HG03066 (cell line): ENCODE results near the gene LTBP2.

Experiments used
- ATAC-seq: cut with Tn5 transposase; IDR thresholded peaks from one replicate; pipeline ENCODE4 v1.9.1; 2021; ENCODE audit warnings: low read depth; ENCODE audit not compliant: unreplicated experiment

LTBP2 gene

GRCh38 chr14:74638966-74639365, 26.9 kb upstream of the LTBP2 start:
- no peak for ATAC-seq

DNA sequence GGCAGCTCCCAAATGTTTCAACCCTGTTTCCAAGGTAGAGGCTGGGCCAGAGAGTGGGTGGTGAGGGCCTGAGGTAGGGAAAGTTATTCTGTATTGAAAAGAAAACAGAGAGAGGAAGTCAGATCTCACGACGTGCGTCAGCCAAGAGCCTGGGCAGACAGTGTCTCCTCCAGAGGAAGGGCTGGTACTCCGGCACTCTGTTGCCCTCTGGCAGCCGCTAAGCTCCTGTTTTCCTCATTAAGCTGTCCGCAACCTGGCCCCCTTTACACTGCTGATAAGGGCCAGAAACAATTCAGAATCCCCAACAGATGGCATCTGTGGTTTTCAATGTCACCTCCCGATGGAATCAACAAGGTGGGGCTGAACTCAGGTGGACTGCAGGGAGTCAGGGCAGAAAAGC, 26.0 kb upstream of the LTBP2 start:
- no peak for ATAC-seq

- ATAC-seq: no peak
Measured at GRCh38 chr14:74637178-74637550, 25.1 kb upstream of the LTBP2 start.

DNA sequence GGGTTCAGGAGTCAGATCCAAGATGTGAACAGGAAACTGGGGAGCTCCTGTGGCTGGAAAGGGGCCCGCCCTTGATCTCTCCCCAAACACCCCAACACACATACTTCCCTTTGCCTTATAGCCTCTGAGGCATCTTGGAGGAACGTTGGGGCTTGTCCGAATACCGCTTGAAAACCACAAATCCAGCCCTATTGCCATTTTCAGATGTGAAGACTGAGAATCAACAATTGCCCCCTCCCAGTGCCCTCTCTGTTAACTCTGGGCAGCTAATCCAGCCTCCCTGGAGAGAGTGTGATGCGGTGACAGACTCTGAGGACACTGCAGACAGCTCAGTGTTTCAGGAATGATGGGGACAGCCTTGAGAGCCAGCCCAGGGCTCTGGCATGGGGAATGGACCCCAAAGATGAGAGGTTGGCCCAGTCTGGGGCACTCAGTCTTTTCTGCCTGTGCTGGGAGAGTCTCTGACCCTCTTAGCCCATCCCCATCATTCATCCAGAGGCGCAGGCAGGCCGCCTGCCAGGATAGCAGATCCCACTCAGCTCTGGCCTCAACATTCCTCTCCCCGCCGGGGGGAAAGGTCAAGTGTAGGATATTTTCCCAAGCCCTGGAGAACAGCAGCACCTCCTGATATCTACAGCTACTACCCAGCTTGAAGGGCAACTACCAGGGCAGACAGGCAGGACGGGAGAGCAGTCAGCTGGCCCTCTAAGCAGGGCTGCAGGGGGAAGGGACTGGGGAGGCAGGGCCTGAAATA, 24.6 kb upstream of the LTBP2 start:
- no peak for ATAC-seq

DNA sequence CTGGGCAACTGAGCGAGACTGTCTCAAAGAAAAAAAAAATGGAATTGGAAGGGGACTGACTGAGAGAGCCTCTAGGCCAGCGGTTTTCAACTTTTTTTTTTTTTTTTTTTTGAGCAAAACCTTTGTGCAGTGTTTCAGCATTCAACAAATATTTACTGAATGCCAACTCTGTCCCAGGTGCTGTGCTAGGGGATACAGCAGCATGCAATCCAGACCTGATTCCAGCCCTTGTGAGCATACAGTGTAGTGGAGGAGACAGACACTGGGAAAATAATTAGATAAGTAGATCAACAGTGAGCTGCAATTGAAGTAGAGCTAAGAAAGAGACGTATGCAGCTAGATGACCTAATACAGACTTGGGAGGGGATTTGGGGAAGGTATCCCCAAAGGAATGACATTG, 23.8 kb upstream of the LTBP2 start:
- ATAC-seq: no peak

DNA sequence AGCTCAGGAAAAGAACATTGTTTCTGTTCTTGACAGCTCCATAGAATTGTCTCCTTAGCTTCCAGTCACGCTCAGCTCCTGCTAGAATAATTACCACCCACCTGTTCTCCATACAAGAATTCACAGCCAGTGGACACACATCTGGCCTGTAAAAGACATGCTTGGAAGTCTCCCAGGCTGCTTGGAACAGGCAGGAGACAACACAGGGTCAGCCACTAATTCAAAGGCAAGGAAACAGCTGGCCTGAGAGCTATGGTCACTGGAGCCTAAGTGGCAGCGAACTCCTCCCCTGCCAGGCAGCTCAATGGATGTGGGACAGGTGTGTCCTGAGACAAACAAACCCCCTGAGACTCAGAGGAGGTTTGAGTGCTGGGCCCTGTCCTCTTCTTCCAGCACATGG, 22.9 kb upstream of the LTBP2 start:
- ATAC-seq: no peak

- no peak for ATAC-seq
Measured at GRCh38 chr14:74634481-74634880, 22.4 kb upstream of the LTBP2 start.

- no peak for ATAC-seq
Measured at GRCh38 chr14:74630881-74631690, 19.0 kb upstream of the LTBP2 start.

GRCh38 chr14:74628418-74628817, 16.4 kb upstream of the LTBP2 start:
- ATAC-seq: no peak

DNA sequence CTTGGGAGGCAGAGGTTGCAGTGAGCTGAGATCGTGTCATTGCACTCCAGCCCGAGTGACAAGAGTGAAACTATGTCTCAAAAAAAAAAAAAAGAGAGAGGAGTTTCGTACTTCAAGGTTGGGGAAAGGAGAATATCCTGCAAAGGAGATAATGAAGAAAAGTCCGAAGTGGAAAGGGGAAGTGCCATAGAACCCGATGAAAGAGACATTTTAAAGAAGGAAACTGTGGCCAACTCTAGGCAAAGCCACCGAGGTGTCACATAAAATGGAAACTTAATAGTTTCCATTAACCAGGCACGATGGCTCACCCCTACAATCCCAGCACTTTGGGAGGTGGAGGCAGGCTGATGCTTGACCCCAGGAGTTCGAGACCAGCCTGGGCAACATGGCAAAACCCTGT, 15.0 kb upstream of the LTBP2 start:
- ATAC-seq: no peak

DNA sequence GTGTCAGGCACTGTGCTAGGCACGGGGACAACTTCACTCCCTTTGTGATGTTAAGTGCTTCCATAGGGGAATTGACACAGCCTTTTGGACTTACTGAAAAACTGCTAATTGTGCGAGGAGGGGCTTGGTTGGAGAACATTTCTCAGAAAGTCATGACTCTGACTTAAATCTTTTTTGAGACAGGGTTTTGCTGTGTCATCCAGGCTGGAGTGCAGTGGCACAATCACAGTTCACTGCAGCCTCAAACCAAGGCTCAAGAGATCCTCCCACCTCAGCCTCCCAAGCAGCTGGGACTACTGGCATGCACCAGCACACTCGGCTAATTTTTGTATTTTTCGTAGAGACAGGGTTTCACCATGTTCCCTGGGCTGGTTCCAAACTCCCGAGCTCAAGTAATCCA, 10.2 kb upstream of the LTBP2 start:
- ATAC-seq: no peak

DNA sequence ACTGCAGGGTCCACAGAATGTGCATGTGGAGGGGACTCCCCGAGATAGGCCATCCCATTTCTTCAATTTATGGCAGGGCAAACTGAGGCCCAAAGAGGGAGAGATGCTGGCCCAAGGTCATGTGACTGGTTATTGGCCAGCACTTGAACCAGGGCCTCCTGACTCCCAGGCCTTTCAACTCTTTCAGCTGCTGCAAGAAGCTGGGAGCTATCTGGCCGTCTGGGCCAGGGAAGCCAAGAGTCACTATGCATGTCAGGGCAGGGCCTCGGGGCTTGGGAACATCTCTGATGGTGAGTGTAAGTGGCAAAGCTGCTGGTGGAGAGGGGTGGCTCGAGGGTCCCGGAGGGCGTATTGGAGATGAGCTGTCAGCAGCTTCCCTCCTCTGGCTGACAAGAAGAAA, 9.5 kb upstream of the LTBP2 start:
- no peak for ATAC-seq

- ATAC-seq: no peak
Measured at GRCh38 chr14:74620923-74621322, 8.9 kb upstream of the LTBP2 start.

DNA sequence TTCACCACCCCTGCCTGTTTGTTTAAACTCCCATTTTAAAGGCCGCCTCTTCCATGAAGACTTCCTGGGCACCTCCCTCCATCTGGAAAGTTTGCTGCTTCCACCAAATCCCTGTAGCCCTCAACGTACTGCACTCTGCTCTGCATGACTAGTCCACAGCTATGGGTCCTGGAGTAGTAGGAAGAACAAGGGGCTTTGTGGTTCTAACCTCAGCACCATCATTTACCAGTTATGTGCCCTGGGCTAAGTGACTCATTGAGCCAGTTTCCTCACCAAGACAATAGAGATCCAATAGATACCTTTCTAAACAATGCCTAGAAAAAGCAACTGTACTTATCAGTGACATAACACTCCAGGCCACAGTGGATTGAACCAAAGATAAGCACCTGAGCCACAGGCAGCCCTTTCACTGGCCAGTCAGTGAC, 8.5 kb upstream of the LTBP2 start:
- ATAC-seq: no peak

DNA sequence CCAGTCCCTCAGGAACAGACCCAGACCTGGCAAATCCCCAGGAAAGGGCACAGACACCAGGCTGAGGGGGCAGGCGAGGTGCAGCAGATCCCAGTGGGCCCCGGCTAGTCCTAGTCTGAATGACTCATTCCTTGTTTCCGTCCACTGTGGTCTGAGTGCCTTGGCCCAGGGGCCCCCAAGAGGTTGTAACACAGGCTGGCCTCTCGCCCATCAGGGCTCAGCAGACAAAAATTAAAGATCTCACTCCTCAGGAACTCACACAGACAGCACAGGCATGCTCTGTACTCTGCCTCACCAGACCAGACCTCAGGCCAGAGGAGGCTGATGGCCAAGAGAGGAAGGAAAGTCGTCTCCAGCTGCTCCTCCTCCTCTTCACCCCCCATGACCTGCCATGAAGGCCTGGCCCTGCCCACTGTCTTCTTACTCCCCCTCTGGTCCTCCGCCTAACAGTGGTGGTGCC, 7.7 kb upstream of the LTBP2 start:
- ATAC-seq: no peak

- no peak for ATAC-seq
Measured at GRCh38 chr14:74618078-74618952, 6.3 kb upstream of the LTBP2 start.

GRCh38 chr14:74616996-74617700, 5.1 kb upstream of the LTBP2 start:
- ATAC-seq: no peak

- no peak for ATAC-seq
Measured at GRCh38 chr14:74616507-74616906, 4.5 kb upstream of the LTBP2 start.

DNA sequence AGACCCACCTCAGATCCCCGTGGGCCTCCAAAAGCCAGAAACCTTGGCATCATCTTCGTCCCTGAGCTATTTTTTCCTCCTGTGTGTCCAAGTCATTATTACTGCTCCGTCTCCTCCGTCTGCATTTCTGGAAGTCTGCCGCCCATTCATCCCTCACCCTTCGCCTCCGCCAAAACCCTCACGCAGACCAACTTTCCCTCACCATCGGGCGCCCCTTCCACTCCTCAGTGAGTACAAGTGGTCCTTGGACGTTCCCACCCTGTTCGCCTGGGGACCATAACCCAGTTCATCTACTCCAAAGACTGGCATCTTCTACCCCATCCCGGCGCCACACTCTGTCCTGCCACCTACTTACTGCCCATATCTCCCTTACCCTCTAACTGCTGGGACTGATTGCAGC, 3.7 kb upstream of the LTBP2 start:
- ATAC-seq: no peak
